ENCODE measurements around the gene ITGBL1. TPM values are rescaled to one million over a fixed set of nuclear protein-coding genes. Genes with fewer than 3 reads are reported as not detected.

The ITGBL1 gene
- total RNA-seq, 3 donors from 2014 or later = 8.2 to 62.5 (median 18.6) TPM

GRCh38 chr13:101631395-101631794 lies 178.9 kb downstream of the ITGBL1 start:
- intact Hi-C loops (cut with DNase I; ENCODE audit: low total_unique reads) = no loop called here
- Histone ChIP-seq H3K27me3 (no peaks in the 10 kb centered on the region), H3K9me3 (no peaks in the 10 kb centered on the region), H3K4me1 (no peaks in the 10 kb centered on the region), H3K36me3 (no peaks in the 10 kb centered on the region), H3K27ac (no peak overlapping the region), H3K4me3 (no peak overlapping the region)
- TF ChIP-seq POLR2A (IDR thresholded peaks at IDR 0.05) = no peak
- TF ChIP-seq POLR2AphosphoS5 (IDR thresholded peaks at IDR 0.05) = no peak
- TF ChIP-seq CTCF (IDR thresholded peaks at IDR 0.05) = no peak
- no peak for DNase-seq (ENCODE audit: low spot score in 2 of 2)

GRCh38 chr13:101634142-101634541 lies 181.7 kb downstream of the ITGBL1 start:
- Histone ChIP-seq H3K36me3 (no peaks in the 10 kb centered on the region), H3K9me3 (no peaks in the 10 kb centered on the region), H3K27ac (no peak overlapping the region), H3K27me3 (no peaks in the 10 kb centered on the region), H3K4me3 (no peak overlapping the region), H3K4me1 (no peaks in the 10 kb centered on the region)
- DNase-seq (ENCODE audit: low spot score in 2 of 2) = no peak
- intact Hi-C loops (cut with DNase I; ENCODE audit: low total_unique reads) = no loop called here
- TF ChIP-seq POLR2A (IDR thresholded peaks at IDR 0.05) (no peak), CTCF (IDR thresholded peaks at IDR 0.05) (no peak), POLR2AphosphoS5 (IDR thresholded peaks at IDR 0.05) (no peak)

GRCh38 chr13:101639711-101640110 lies 187.2 kb downstream of the ITGBL1 start:
- Histone ChIP-seq H3K27ac (no peak overlapping the region), H3K27me3 (no peaks in the 10 kb centered on the region), H3K4me1 (no peaks in the 10 kb centered on the region), H3K4me3 (no peak overlapping the region), H3K36me3 (no peaks in the 10 kb centered on the region), H3K9me3 (no peaks in the 10 kb centered on the region)
- no peak for TF ChIP-seq CTCF (IDR thresholded peaks at IDR 0.05)
- no peak for TF ChIP-seq POLR2AphosphoS5 (IDR thresholded peaks at IDR 0.05)
- TF ChIP-seq POLR2A (IDR thresholded peaks at IDR 0.05) = no peak
- no peak for DNase-seq (ENCODE audit: low spot score in 2 of 2)
- intact Hi-C loops (cut with DNase I; ENCODE audit: low total_unique reads) = no loop called here

DNA sequence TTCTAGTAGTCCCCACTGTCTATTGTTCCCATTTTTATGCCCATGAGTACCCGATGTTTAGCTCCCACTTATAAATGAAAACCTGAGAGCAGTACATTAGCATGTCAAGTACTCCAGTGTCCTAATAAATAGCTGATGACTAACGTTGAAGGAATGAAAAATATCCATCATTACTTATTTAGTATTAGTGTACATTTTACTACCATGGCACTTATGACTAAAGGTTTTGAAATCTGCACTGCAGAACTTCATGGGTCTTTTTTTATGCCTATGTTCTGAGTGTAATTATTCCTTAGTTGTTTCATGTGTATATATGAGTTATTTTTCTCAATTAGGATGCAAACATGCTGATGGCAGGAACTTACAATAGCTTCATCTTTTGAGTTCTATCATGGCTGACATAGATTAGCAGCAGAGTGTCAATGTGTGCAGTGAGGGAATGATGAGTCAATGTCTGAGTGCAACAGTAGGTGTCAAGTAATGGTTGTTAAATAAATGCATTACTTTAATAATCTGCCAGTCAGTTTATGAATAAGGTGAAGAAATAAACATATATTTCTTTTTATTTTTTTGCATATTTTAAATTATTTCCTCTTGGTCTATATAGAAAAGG lies 188.4 kb downstream of the ITGBL1 start:
- H3K27me3 ChIP-seq = no peaks in the 10 kb centered on the region
- intact Hi-C loops (cut with DNase I; ENCODE audit: low total_unique reads) = no loop called here
- no peak for DNase-seq (ENCODE audit: low spot score in 2 of 2)
- no peaks in the 10 kb centered on the region for H3K36me3 ChIP-seq
- H3K27ac ChIP-seq = no peak overlapping the region
- no peak for TF ChIP-seq POLR2A (IDR thresholded peaks at IDR 0.05)
- TF ChIP-seq POLR2AphosphoS5 (IDR thresholded peaks at IDR 0.05) = no peak
- TF ChIP-seq CTCF (IDR thresholded peaks at IDR 0.05) = no peak
- no peaks in the 10 kb centered on the region for H3K9me3 ChIP-seq
- no peaks in the 10 kb centered on the region for H3K4me1 ChIP-seq
- H3K4me3 ChIP-seq = no peak overlapping the region

GRCh38 chr13:101645871-101646270 lies 193.4 kb downstream of the ITGBL1 start:
- no peak for TF ChIP-seq POLR2AphosphoS5 (IDR thresholded peaks at IDR 0.05)
- no peak for TF ChIP-seq CTCF (IDR thresholded peaks at IDR 0.05)
- TF ChIP-seq POLR2A (IDR thresholded peaks at IDR 0.05) = no peak
- no peaks in the 10 kb centered on the region for H3K36me3 ChIP-seq
- no peak overlapping the region for H3K27ac ChIP-seq
- no peaks in the 10 kb centered on the region for H3K9me3 ChIP-seq
- no peaks in the 10 kb centered on the region for H3K27me3 ChIP-seq
- H3K4me3 ChIP-seq = no peak overlapping the region
- no peaks in the 10 kb centered on the region for H3K4me1 ChIP-seq
- intact Hi-C loops (cut with DNase I; ENCODE audit: low total_unique reads) = no loop called here
- DNase-seq (ENCODE audit: low spot score in 2 of 2) = no peak
